HG02642 (cell line): ENCODE measurements around the gene GCDH.
A peak's percentile ranks its signal among the peaks of the same experiment; 100 is the strongest.
"Not testable (repeated sequence)": the region's sequence is repeated elsewhere in the genome, so short reads cannot be mapped to it uniquely, and the experiment has no call there.

Experiments used
- ATAC-seq: cut with Tn5 transposase; IDR thresholded peaks from one replicate; pipeline ENCODE4 v1.9.1; 2021; ENCODE audit warnings: mild to moderate bottlenecking; ENCODE audit not compliant: unreplicated experiment, poor library complexity

The GCDH gene

DNA sequence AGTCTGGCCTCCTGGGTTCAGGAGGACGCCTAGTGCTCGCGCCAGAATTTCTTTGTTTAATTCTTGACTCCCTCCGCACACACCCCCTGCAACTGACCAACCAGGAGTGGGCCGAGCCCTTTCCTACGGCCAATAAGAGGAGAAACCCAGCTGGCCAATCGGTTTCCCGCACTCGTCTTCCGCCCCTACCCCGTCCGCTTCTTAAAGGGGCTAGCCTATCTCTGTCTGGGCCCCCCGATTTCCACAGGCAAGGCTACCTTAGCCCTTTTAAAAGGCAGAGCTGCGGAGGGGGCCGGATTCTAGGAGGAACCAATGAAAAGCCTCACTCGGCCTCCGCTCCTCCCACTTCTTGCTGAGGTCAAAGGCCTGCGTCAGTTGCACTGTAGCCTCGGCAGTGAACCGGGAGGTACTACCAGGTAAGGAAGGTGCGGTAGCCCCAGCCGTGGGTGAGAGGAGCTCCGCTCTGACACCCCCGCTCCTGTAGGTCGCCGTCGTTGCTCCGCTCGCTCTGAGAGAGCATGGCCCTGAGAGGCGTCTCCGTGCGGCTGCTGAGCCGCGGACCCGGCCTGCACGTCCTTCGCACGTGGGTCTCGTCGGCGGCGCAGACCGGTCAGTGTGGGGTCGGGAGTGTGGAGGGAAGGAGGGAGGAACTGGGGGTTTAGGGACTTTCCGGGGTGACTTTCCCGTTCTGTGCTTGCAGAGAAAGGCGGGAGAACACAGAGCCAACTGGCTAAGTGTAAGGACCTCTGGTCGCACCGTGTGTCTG lies at the start of gene GCDH:
GCDH (plus strand) TSS at position 374 of the 766 bp plus-strand sequence; CDS start at position 519, 145 bp downstream.
- ATAC-seq: peak; percentile 93

DNA sequence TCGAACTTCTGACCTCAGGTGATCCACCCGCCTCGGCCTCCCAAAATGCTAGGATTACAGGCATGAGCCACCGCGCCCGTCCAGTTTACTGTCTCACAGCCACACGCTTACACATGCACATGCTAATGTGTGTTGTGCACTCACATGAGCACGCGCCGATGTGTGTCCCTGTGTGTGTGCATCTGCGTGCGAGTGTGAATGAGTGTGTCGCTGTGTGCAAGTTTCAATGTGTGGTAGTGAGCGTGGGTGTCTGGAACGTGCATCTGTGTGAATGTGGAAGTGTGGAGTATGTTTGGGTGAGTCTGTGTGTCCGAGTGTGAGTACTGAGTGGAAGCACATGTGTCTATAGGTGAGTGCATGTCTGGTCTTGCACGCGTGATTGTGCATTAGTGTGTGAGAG lies 48.4 kb upstream of the GCDH start:
- ATAC-seq: no peak

- no peak for ATAC-seq
These were observed 47.6 kb upstream of the GCDH start for GRCh38 chr19:12843328-12843727.

GRCh38 chr19:12843999-12844732 lies 46.8 kb upstream of the GCDH start:
- no peak for ATAC-seq

- ATAC-seq: not testable (repeated sequence)
These were observed 44.3 kb upstream of the GCDH start for GRCh38 chr19:12846613-12847012.

DNA sequence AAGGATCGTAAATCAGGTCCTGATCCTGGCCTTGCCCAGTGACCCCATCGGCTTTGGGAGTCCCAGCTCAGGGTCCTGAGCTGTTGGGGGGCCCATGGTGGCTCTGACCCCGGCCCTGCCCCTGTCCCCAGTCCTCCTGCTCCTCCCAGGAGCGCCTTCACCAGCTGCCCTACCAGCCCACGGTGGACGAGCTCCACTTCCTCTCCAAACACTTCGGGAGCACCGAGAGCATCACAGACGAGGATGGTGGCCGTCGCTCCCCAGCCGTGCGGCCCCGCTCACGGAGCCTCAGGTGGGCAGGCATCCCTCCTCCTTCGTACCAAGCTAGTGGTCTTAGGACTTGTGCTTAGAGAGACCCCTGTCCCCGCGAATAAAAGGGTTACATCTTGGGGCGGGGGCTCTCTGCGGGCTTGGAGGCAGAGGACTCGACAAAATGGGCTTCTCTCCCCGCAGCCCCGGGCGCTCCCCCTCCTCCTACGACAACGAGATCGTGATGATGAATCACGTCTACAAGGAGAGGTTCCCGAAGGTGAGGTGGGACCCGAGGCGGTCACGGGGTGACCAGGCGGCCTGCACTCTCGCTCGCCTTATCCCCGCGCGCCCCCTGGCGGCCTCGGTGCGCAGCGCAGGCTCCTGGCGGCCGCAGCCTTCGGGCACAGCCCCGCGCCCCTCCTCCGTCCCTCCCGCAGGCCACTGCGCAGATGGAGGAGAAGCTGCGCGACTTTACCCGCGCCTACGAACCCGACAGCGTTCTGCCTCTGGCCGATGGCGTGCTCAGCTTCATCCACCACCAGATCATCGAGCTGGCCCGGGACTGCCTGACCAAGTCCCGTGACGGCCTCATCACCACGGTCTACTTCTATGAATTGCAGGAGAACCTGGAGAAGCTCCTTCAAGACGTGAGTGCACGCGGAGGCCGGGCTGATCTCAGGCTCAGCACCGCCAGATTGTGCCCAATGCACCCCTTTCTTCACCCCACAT lies 43.5 kb upstream of the GCDH start:
- peak; percentile 80 for ATAC-seq

- no peak for ATAC-seq
These were observed 34.3 kb upstream of the GCDH start for GRCh38 chr19:12856653-12857052.

DNA sequence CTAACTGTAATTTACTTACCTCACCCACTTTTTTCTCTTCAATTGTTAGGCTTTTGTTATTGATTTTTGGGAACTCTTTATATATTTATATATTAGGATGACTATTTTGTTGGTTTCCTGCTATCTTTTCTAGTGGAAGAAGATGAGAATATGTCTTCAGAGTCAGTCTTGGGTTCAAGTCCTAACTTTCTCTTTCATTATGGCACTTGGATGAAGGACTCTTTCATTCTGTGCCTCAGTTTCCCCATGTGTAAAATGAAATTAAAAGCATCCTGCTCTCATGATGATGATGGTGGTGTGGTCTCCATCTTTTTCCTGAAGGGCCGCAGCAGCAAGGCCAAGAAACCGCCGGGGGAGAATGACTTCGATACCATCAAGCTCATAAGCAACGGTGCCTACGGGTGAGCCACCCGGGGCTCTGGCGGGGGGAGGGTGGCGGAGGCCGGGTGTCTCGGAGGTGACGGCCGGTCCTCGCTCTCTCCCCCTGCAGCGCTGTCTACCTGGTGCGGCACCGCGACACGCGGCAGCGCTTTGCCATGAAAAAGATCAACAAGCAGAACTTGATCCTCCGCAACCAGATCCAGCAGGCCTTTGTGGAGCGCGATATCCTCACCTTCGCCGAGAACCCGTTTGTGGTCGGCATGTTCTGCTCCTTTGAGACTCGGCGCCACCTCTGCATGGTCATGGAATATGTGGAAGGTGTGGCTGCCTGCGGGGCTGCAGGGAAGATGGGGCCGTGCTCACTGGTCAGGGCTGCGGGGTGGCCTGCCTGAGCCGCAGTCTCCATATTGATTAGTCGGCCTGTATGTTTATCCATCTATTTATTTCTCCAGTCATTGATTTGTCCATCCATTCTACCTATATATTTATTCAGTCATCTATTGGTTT lies 32.7 kb upstream of the GCDH start:
- ATAC-seq: no peak

DNA sequence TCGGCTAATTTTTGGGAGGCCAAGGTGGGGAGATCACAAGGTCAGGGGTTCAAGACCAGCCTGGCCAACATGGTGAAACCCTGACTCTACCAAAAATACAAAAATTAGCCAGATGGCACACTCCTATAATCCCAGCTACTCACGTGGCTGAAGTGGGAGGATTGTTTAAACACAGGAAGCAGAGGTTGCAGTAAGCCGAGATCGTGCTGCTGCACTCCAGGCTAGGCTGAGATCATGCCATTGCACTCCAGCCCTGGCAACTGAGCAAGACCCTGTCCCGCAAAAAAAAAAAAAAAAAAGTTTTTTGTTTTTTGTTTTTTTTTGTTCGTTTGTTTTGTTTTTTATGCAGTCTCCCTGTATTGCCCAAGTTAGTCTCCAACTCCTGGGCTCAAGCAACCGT lies 31.4 kb upstream of the GCDH start:
- no peak for ATAC-seq

DNA sequence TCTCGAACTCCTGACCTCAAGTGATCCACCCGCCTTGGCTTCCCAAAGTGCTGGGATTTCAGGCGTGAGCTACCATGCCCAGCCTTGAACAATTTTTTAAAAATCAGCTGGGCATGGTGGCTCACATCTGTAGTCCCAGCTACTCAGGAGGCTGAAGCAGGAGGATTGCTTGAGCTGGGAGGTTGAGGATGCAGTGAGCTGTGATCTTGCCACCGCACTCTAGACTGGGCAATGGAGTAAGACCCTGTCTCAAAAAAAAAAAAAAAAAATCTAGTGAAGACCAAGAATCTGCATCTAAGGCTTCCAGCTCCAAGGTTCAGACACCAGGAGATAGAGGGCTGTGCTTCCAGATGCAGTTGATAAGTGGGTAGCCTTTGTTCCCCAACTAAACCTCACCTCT lies 26.8 kb upstream of the GCDH start:
- no peak for ATAC-seq

DNA sequence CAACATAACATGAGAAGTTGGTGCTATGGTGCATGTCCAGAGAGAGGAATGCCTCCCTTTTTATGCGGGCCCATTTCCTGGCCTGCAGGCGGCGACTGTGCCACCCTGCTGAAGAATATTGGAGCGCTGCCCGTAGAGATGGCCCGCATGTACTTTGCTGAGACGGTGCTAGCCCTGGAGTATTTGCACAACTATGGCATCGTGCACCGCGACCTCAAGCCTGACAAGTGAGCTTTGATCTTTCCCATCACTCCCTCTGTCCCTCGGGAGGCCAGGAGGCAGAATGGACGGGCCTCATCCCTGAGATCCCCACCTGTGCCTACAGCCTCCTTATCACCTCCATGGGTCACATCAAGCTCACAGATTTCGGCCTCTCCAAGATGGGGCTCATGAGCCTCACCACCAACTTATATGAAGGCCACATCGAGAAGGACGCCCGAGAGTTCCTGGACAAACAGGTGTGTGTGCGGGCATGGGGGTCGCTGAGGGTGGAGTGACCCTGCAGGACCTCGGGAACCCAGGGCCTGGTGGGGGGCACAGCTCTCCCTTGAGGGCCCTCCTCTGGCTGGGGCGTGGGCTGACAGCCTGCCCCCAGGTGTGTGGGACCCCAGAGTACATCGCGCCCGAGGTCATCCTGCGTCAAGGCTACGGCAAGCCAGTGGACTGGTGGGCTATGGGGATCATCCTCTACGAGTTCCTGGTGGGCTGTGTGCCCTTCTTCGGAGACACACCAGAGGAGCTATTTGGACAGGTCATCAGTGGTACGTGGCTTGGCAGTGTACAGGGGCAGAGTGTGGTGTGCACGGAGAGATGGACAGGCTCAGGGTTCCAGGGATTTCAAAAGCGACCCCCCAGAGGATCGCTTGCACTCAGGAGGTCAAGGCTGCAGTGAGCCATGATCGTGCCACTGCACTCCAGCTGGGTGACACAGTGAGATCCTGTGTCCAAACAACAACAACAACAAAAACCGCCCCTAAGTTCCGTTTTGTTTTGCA lies 25.9 kb upstream of the GCDH start:
- no peak for ATAC-seq

DNA sequence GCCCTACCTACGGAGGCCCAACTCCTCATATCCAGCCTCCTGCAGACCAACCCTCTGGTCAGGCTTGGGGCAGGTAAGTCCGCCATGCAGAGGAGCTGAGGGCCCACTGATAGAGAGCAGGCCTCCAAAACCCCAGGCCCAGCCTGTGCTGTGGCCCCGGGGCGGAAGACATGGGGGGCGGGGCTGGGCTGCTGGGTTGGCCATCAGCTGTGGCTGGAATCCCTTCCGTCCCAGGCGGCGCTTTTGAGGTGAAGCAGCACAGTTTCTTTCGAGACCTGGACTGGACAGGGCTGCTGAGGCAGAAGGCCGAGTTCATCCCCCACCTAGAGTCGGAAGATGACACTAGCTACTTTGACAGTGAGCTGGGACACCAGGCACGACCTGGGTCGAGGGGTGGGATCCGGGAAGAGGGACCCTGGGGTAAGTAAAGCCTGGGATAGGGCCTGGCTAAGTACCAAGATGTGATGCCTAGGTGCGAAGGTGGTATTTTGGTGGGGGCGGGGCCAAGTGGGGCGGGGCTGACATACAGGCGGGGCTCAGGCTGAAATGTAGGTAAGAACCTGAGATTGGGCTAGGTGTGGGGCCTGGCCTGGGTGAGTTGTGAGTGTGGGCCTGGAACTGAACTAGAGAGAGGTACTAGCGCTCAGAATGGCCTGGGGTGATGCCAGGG lies 25.1 kb upstream of the GCDH start:
- ATAC-seq: no peak

GRCh38 chr19:12866416-12867119 lies 24.4 kb upstream of the GCDH start:
- no peak for ATAC-seq

DNA sequence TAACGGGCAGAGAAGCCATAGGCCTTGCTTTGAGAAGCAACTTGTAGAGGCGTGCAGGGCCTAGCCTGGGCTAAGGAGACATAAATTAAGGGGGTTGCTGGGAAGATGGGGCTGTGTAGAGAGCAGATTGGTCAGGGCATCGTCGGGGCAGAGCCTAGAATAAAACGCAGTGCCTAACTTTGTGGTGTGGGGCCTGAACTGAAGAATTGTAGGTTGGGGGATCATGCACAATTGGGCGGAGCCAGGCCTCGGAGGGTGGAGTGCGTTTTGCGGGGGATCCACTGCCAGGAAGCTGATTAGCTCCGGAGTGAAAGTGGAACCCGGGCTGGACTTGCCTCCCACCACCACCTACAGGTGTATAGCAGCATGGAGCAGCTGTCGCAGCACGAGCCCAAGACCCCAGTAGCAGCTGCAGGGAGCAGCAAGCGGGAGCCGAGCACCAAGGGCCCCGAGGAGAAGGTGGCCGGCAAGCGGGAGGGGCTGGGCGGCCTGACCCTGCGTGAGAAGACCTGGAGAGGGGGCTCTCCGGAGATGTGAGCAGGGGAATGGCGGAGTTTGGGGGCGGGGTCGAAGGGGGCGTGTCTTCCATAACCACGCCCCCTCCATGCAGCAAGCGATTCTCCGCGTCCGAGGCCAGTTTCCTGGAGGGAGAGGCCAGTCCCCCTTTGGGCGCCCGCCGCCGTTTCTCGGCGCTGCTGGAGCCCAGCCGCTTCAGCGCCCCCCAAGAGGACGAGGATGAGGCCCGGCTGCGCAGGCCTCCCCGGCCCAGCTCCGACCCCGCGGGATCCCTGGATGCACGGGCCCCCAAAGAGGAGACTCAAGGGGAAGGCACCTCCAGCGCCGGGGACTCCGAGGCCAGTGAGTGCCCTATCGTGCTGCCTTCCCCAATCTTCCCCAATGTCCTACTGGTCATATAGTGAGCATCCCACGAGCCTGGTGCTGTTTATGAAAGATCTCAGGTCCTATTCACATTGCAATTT lies 23.6 kb upstream of the GCDH start:
- no peak for ATAC-seq

- no peak for ATAC-seq
These were observed 22.3 kb upstream of the GCDH start for GRCh38 chr19:12868540-12869112.

DNA sequence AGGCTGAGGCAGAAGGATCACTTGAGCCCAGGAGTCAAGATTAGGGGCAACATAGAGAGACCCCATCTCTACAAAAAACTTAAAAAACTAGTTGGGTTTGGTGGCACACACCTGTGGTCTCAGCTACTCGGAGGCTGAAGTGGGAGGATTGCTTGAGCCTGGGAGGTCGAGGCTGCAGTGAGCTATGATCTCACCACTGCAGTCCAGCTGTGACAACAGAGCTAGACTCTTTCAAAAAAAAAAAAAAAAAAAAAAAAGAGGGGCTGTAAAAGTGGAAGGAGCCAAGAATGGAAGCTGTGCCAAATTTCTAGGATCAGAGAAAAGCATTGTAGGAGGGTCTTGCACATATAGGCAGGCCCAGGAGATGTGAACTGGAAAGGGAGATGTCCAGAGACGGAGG lies 19.3 kb upstream of the GCDH start:
- ATAC-seq: no peak
